GM12878 (cell line): ENCODE data around the gene CSN1S1. TPM values are rescaled to one million over a fixed set of nuclear protein-coding genes. Genes with fewer than 3 reads are reported as not detected.

Experiments
- ATAC-seq: fragments of 200-7000 bp; cut with Tn5 transposase; 3 replicates; pipeline ENCODE4 v1.9.1; 2020; ENCODE audit warnings: mild to moderate bottlenecking, moderate library complexity
- BruUV-seq: library from RNA; stranded (reverse); fragments of 400-500 nt; replicated peaks from 2 replicates; lab custom pipeline; 2021; lab: Mats Ljungman, UMichigan
- CTCF ChIA-PET: fragments of 300-600 bp; sonication (Branson Sonifier 250); formaldehyde crosslinking; extraction: SDS; loops from one replicate; lab custom pipeline; 2021; ENCODE audit warnings: inconsistent platforms; lab: Yijun Ruan, JAX
- POLR2A ChIA-PET: fragments of 350-600 bp; formaldehyde crosslinking; extraction: SDS; loops from one replicate; lab custom pipeline; 2021; ENCODE audit warnings: inconsistent platforms; lab: Charles Lee
- RAD21 ChIA-PET: fragments of 300-600 bp; sonication (Branson Sonifier 250); formaldehyde crosslinking; loops from one replicate; lab custom pipeline; 2023; ENCODE audit warnings: antibody characterized with exemption; ENCODE audit not compliant: unreplicated experiment; lab: Charles Lee
- SMC1A ChIA-PET: fragments of 300-600 bp; sonication (Branson Sonifier 250); formaldehyde crosslinking; loops from one replicate; lab custom pipeline; 2023; ENCODE audit not compliant: unreplicated experiment, uncharacterized antibody; lab: Charles Lee
- DNase-seq: peaks from one replicate; pipeline ENCODE4 v3.0.0-alpha.2; 2011; ENCODE audit warnings: low read depth, low spot score
- FAIRE-seq: peaks from 3 replicates; lab custom pipeline; 2011; peaks lifted over from hg19 to GRCh38; lab: Jason Lieb, UNC
- H2AFZ ChIP-seq: 2 replicates; pipeline ENCODE4 v1.6.0; 2011; ENCODE audit warnings: low read depth, low read length, control low read depth; ENCODE audit not compliant: control insufficient read depth
- H3K27ac ChIP-seq: 2 replicates; pipeline ENCODE4 v1.5.1; 2011; ENCODE audit warnings: control low read depth; ENCODE audit not compliant: control insufficient read depth, insufficient read depth
- H3K27me3 ChIP-seq, 2 experiments: replicated peaks in 1 of 2; 2 replicates each; pipeline versions ENCODE4 v1.6.0 to v1.6.1; 2011; ENCODE audit warnings: low read length in 1 of 2; ENCODE audit not compliant: control insufficient read depth in 2 of 2, insufficient read depth in 2 of 2
- H3K36me3 ChIP-seq, 2 experiments: 2 replicates each; pipeline ENCODE4 v1.5.1; 2011; ENCODE audit warnings: low read length in 1 of 2; ENCODE audit not compliant: control insufficient read depth in 2 of 2, insufficient read depth in 2 of 2
- H3K4me1 ChIP-seq: 2 replicates; pipeline ENCODE4 v1.6.1; 2011; ENCODE audit warnings: mild to moderate bottlenecking, low read length, moderate library complexity, mixed read lengths; ENCODE audit not compliant: control insufficient read depth, insufficient read depth
- H3K4me2 ChIP-seq: 2 replicates; pipeline ENCODE4 v1.6.0; 2011; ENCODE audit warnings: control low read depth; ENCODE audit not compliant: control insufficient read depth, insufficient read depth
- H3K4me3 ChIP-seq: fragments of 200-600 bp; sonication (generic); 2 replicates; pipeline ENCODE4 v1.5.1; 2016
- H3K79me2 ChIP-seq: 2 replicates; pipeline ENCODE4 v1.6.0; 2011; ENCODE audit warnings: low read length; ENCODE audit not compliant: control insufficient read depth, insufficient read depth
- H3K9ac ChIP-seq: 2 replicates; pipeline ENCODE4 v1.8.0; 2011; ENCODE audit warnings: low read length, control low read depth, mixed read lengths; ENCODE audit not compliant: control insufficient read depth, insufficient read depth
- H3K9me3 ChIP-seq: replicated peaks from 3 replicates; pipeline ENCODE4 v1.5.1; 2011; ENCODE audit warnings: mild to moderate bottlenecking, low read length; ENCODE audit not compliant: control insufficient read depth, insufficient read depth
- H4K20me1 ChIP-seq: 2 replicates; pipeline ENCODE4 v1.6.0; 2011; ENCODE audit not compliant: control insufficient read depth, insufficient read depth
- GABPA ChIP-seq: IDR thresholded peaks from 2 replicates; pipeline ENCODE4 v1.6.1; 2014; ENCODE audit warnings: antibody characterized with exemption, low read depth, mild to moderate bottlenecking, inconsistent platforms
- KDM1A ChIP-seq: fragments of 200-600 bp; sonication (generic); IDR thresholded peaks from 2 replicates; pipeline ENCODE4 v1.6.1; 2016; ENCODE audit warnings: borderline replicate concordance
- PAX5 ChIP-seq: IDR thresholded peaks from 2 replicates; pipeline ENCODE4 v1.6.1; 2011; ENCODE audit warnings: low read depth, low read length, borderline replicate concordance
- PAX8 ChIP-seq: fragments of 450-650 bp; IDR thresholded peaks from 2 replicates; pipeline ENCODE4 v1.6.1; 2017; ENCODE audit warnings: mild to moderate bottlenecking, moderate library complexity
- PML ChIP-seq: IDR thresholded peaks from 2 replicates; pipeline ENCODE4 v1.6.1; 2012; ENCODE audit warnings: low read length, inconsistent platforms
- POLR2AphosphoS5 ChIP-seq: IDR thresholded peaks from 2 replicates; pipeline ENCODE4 v1.6.1; 2011; ENCODE audit warnings: mild to moderate bottlenecking, low read length, inconsistent platforms
- ZBTB4 ChIP-seq: fragments of 450-650 bp; formaldehyde crosslinking; IDR thresholded peaks from 2 replicates; pipeline ENCODE4 v1.4.0; 2022; ENCODE audit warnings: mild to moderate bottlenecking, moderate library complexity
- ZNF207 ChIP-seq: fragments of 450-650 bp; IDR thresholded peaks from 2 replicates; pipeline ENCODE4 v1.6.1; 2014; ENCODE audit warnings: antibody characterized with exemption, mild to moderate bottlenecking, borderline replicate concordance
- ZNF622 ChIP-seq: fragments of 450-650 bp; IDR thresholded peaks from 2 replicates; pipeline ENCODE4 v1.6.1; 2017; ENCODE audit warnings: mild to moderate bottlenecking, inconsistent platforms
- WGBS: methylation state at CpG from one replicate; pipeline ENCODE4 v1.1.6; 2016; ENCODE audit warnings: low lambda C conversion rate; ENCODE audit not compliant: insufficient replicate concordance, insufficient coverage; ENCODE audit errors: missing lambda C conversion rate; 5-methylcytosine and 5-hydroxymethylcytosine counted together
- in situ Hi-C: fragments of 300-500 bp; cut with MboI; formaldehyde crosslinking; loops from 9 replicates; pipeline ENCODE4 v1.14.3; 2018; ENCODE audit warnings: mixed read lengths
- intact Hi-C: fragments of 100-400 bp; cut with micrococcal nuclease; formaldehyde crosslinking; loops from one replicate; pipeline ENCODE4 v1.14.2; 2022; ENCODE audit not compliant: unreplicated experiment
- polyA plus RNA-seq, 11 experiments: library from polyadenylated mRNA; depleted of rRNA in 4 of 11; unstranded in 6 of 11; stranded (reverse) in 5 of 11; fragments of >200 nt; fragmentation: Nextera tagmentation in 4 of 11; fragmentation: Illumina TruSeq in 1 of 11; extraction: Ambion mirVana in 4 of 11; extraction: Trizol in 1 of 11; gene quantifications; 1 replicate in 1 of 11; 2 replicates in 10 of 11; pipeline versions ENCODE4 v1.2.1 to v1.2.3, GENCODE V29; 2011 to 2016; ENCODE audit warnings: inconsistent platforms in 2 of 11, missing spikeins in 2 of 11, low read depth in 1 of 11
- total RNA-seq, 4 experiments: library from RNA; depleted of rRNA in 3 of 4; stranded (reverse); fragments of >200 nt in 3 of 4; fragmentation: Illumina TruSeq in 1 of 4; extraction: Trizol in 1 of 4; gene quantifications; 2 replicates each; pipeline versions ENCODE4 v1.2.1 to v1.2.3, GENCODE V29; 2013 to 2021

The CSN1S1 gene
- total and polyA plus RNA-seq, 10 of the 15 experiments (the other 5 are each of a cell fraction or from before 2014, with no cell fraction given) = not detected

- H3K79me2 ChIP-seq = no peaks in the 10 kb centered on the region
- H3K27ac ChIP-seq = no peak overlapping the region
- ChIA-PET POLR2A (no interaction called here), CTCF (interaction anchor here (0.8 to 2.8 kb wide), 2 partner anchors 282 to 289 kb away, joined by 3 to 19 read pairs; no protein-coding TSS in a partner anchor), RAD21 (no interaction called here), SMC1A (interaction anchor here (0.8 to 1.5 kb wide), 4 partner anchors 59 to 611 kb away, joined by 3 to 8 read pairs (median 3); no protein-coding TSS in a partner anchor)
- ATAC-seq (no peak), FAIRE-seq (no peak), DNase-seq (no peak)
- no peak overlapping the region for H3K9ac ChIP-seq
- intact Hi-C loops (loop anchor here (5.0 kb wide), 1 partner anchor 613 kb away; no protein-coding TSS in a partner anchor), in situ Hi-C loops (no loop called here)
- no peak overlapping the region for H3K4me3 ChIP-seq
- H2AFZ ChIP-seq = no peak overlapping the region
- TF ChIP-seq KDM1A = no peak
- TF ChIP-seq PAX5 = no peak
- TF ChIP-seq GABPA = no peak
- no peak for TF ChIP-seq ZBTB4 (CRISPR knock-in tag)
- TF ChIP-seq POLR2AphosphoS5 = no peak
- no peak for TF ChIP-seq ZNF622
- TF ChIP-seq PML = no peak
- no peak for TF ChIP-seq ZNF207
- TF ChIP-seq PAX8 = no peak
- H4K20me1 ChIP-seq = no peaks in the 10 kb centered on the region
- 35% methylated on average over 3 of the region's 3 CpGs for WGBS
- H3K4me1 ChIP-seq = no peaks in the 10 kb centered on the region
- BruUV-seq = no TSS peak
- no peaks in the 10 kb centered on the region for H3K27me3 ChIP-seq
- no peaks in the 10 kb centered on the region for H3K9me3 ChIP-seq
- no peaks in the 10 kb centered on the region for H3K36me3 ChIP-seq
- H3K4me2 ChIP-seq = no peak overlapping the region
Observed at GRCh38 chr4:69894721-69895120, 36.1 kb upstream of the CSN1S1 start.
